ENCODE data around the gene DPEP2NB.

The DPEP2NB gene

DNA sequence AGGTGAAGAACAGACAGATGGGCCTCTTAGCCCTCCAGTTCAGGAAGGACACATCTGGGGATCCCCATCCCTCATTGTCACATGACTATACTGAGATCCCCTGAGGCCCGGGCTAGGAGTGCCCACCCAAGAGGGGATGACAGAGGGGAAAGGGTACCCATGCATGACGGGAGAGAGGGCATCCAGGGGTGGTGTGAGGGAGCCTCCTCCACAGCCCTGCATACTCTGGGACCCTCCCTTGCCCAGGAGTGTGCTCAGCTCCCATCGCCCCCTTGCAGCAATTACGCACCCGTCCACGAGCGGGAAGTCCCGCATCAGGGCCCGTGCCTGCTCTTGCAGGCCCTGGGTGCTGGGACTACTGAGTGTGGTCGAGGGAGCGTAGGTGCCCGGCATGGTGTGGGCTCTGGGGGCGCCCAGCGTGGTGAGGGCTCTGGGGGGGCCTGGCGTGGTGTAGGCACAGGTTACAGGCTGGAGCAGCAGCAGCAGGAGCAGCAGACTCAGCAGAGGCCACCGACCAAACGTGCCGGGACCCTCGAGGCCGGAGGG is 23.0 kb downstream of the DPEP2NB start:
- peak; percentile 28 for DNase-seq (ENCODE audit: low read depth)
- TF ChIP-seq, protein P1, sequence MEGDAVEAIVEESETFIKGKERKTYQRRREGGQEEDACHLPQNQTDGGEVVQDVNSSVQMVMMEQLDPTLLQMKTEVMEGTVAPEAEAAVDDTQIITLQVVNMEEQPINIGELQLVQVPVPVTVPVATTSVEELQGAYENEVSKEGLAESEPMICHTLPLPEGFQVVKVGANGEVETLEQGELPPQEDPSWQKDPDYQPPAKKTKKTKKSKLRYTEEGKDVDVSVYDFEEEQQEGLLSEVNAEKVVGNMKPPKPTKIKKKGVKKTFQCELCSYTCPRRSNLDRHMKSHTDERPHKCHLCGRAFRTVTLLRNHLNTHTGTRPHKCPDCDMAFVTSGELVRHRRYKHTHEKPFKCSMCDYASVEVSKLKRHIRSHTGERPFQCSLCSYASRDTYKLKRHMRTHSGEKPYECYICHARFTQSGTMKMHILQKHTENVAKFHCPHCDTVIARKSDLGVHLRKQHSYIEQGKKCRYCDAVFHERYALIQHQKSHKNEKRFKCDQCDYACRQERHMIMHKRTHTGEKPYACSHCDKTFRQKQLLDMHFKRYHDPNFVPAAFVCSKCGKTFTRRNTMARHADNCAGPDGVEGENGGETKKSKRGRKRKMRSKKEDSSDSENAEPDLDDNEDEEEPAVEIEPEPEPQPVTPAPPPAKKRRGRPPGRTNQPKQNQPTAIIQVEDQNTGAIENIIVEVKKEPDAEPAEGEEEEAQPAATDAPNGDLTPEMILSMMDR (IDR thresholded peaks at IDR 0.05; ENCODE audit: insufficient read depth, low read depth, low read length, missing control alignments): no peak
- H3K4me3 ChIP-seq (ENCODE audit: low read depth, low read length): no peak overlapping the region

DNA sequence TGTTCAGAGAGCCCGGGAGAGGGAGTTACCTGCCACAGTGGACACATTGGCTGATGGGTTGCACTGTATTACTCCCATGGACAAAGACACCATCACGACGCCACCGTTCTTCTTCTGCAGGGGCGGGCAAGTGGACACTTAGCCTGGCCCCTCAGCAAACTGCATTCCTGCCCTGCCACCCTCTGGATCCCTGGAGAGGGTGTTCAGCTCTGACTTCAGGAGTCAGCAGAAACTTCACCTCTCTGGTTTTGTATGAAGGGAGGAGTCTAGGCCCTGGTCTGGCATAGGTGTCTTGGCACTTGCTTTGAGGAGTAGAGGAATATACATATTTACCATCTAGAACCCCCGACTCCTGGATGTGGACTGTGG is 25.7 kb downstream of the DPEP2NB start:
- no peak for DNase-seq (ENCODE audit: low read depth)
- TF ChIP-seq, protein P1 (IDR thresholded peaks at IDR 0.05; ENCODE audit: insufficient read depth, low read depth, low read length, missing control alignments): no peak
- no peak overlapping the region for H3K4me3 ChIP-seq (ENCODE audit: low read depth, low read length)

DNA sequence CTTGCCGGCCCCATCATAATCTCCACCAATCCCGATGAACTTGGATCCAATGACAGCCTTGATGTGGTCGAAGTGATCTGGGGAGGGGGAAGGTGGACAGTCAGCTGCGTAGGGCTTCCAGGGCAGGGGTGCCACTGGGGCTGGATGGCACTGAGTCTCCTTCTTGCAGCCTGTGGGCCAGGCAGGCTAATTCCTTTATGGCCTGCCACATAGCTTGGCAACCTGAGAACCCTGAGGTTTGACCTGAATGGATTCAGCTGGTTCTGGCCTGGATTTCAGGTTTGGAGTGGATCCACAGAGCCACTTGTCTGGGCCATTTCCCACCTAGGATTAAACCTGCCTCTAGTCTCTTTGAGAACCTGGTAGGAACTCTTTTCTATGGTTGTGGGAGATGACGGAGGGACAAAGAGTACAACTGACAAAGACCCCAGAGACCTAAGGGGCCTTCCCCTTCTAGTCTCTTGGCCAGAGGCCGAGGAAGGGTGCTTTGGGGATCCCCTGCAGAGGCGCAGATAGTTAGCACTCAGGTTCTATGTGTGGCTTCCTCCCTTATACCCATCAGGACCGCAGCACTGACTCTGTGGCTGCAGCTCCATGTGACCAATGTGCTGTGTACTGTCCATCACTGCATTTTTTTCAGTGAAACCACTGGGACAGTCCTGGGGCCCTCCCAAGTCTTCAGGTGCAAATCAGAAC is 26.2 kb downstream of the DPEP2NB start:
- TF ChIP-seq, protein P1 (IDR thresholded peaks at IDR 0.05; ENCODE audit: insufficient read depth, low read depth, low read length, missing control alignments): no peak
- DNase-seq (ENCODE audit: low read depth): peak; percentile 75
- no peak overlapping the region for H3K4me3 ChIP-seq (ENCODE audit: low read depth, low read length)

DNA sequence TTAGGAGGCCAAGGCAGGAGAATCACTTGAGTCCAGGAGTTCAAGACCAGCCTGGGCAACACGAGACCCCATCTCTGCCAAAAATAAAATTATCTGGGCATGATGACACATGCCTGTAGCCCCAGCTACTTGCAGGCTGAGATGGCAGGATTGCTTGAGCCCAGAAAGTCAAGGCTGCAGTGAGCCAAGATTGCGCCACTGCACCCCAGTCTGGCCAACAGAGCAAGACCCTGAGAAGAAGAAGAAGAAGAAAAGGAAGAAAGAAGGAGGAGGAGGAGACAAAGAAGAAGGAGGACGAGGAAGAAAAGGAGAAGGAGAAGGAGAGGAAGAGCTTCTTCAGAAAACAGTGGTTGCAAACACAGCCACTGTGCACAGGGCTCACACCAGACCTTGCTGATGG is 27.0 kb downstream of the DPEP2NB start:
- H3K4me3 ChIP-seq (ENCODE audit: low read depth, low read length): no peak overlapping the region
- TF ChIP-seq, protein P1 (IDR thresholded peaks at IDR 0.05; ENCODE audit: insufficient read depth, low read depth, low read length, missing control alignments): no peak
- DNase-seq (ENCODE audit: low read depth): no peak

DNA sequence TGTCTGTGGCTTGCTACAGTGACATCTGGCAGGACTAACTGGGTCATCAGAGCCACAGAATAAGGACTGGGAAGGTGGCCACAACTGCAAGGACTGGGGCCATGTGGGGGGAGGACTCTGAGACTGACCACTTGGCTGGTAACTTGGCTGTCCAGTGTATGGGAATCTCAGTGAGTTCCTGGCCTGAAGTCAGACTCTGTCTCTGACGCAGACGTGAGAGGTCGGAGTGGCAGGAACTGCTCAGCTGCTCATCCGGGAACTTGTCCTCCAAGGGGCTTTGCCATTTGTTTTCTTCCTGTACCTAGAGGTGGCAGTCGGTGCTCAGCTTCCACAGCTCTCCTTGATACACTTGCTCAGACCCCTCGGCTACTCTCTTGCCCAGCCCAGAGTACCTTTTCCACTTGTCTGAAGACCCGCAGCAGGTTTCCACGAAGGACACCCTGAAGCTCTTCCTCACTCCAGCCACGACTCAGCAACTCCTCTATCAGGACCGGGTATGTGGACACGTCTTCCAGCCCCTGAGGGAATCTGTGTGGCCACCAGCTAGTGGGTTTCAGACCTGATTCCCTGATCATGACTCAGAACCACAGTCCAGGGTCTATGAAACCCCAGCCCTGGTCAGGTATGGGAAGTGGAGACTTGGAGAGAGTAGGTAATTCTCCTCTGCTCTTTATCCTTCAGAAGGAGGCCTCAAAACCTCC is 28.1 kb downstream of the DPEP2NB start:
- TF ChIP-seq, protein P1 (IDR thresholded peaks at IDR 0.05; ENCODE audit: insufficient read depth, low read depth, low read length, missing control alignments): no peak
- no peak for DNase-seq (ENCODE audit: low read depth)
- H3K4me3 ChIP-seq (ENCODE audit: low read depth, low read length): no peak overlapping the region

DNA sequence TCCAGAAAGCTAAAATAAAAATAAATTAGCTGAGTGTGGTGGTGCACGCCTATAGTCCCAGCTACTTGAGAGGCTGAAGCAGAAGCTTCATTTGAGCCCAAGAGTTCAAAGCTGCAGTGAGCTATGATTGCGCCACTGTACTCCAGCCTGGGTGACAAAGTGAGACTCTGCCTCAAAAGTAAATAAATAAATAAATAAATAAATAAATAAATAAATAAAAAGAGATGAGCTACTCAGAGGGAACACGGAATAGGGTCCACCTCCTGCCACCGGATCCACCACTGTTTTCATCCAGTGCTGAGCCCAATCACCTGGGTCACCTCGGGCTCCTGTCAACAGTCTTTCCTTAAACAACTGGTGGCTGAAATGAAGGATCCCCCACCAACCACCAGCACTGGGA is 28.8 kb downstream of the DPEP2NB start:
- no peak for DNase-seq (ENCODE audit: low read depth)
- TF ChIP-seq, protein P1 (IDR thresholded peaks at IDR 0.05; ENCODE audit: insufficient read depth, low read depth, low read length, missing control alignments): no peak
- H3K4me3 ChIP-seq (ENCODE audit: low read depth, low read length): no peak overlapping the region

All from GM12865 (cell line).